Breast epithelium (tissue), 4 donors: ENCODE results near the gene C20orf141. TPM values are rescaled to one million over a fixed set of nuclear protein-coding genes. Genes with fewer than 3 reads are reported as not detected.

Experiments
- DNase-seq, 2 donors: peaks; one replicate each; pipeline ENCODE4 v3.0.0-alpha.2; 2019; ENCODE audit warnings: low spot score in 2 of 2
- H3K27ac ChIP-seq, 2 donors: fragments of 200-600 bp; sonication (generic) in 1 of 2; one replicate each; pipeline ENCODE4 v1.5.1; 2016 to 2019; ENCODE audit warnings: mild to moderate bottlenecking in 1 of 2
- H3K27me3 ChIP-seq, 2 donors: fragments of 200-600 bp; sonication (generic) in 1 of 2; one replicate each; pipeline versions ENCODE4 v1.5.1 to v1.6.0; 2017 to 2019; ENCODE audit warnings: control low read depth in 1 of 2, mild to moderate bottlenecking in 1 of 2
- H3K36me3 ChIP-seq: fragments of 200-600 bp; one replicate; pipeline ENCODE4 v1.5.1; 2019
- H3K4me1 ChIP-seq, 2 donors: fragments of 200-600 bp; sonication (generic); one replicate each; pipeline ENCODE4 v1.5.1; 2016 to 2019; ENCODE audit warnings: control low read depth in 1 of 2
- H3K4me3 ChIP-seq, 3 donors: fragments of 200-600 bp; sonication (generic); 1 replicate in 2 of 3; 2 replicates in 1 of 3; pipeline ENCODE4 v1.5.1; 2016 to 2019; ENCODE audit warnings: mild to moderate bottlenecking in 3 of 3, moderate library complexity in 2 of 3
- H3K9me3 ChIP-seq, 2 donors: fragments of 200-600 bp; sonication (generic) in 1 of 2; one replicate each; pipeline ENCODE4 v1.5.1; 2016 to 2019; ENCODE audit warnings: control low read depth in 1 of 2
- POLR2A ChIP-seq: fragments of 450-650 bp; IDR thresholded peaks from one replicate; pipeline ENCODE4 v1.6.1; 2016; ENCODE audit warnings: antibody characterized with exemption, mild to moderate bottlenecking, moderate library complexity
- POLR2AphosphoS5 ChIP-seq, 3 donors: sonication (generic); formaldehyde crosslinking; IDR thresholded peaks; one replicate each; pipeline ENCODE4 v1.6.1; 2017; ENCODE audit warnings: antibody characterized with exemption in 3 of 3
- intact Hi-C: fragments of 100-400 bp; cut with DNase I; formaldehyde crosslinking; loops from one replicate; pipeline ENCODE4 v1.15.1; 2023; ENCODE audit warnings: low total_unique reads
- total RNA-seq, 3 donors: library from RNA; depleted of rRNA; stranded (reverse); fragments of >200 nt; gene quantifications; one replicate each; pipeline ENCODE4 v1.1.0, GENCODE V29; 2016
- TF ChIP-seq, protein P1 (sequence below), 3 donors: fragments of 450-650 bp; IDR thresholded peaks; one replicate each; pipeline ENCODE4 v1.5.1; 2016 to 2017; ENCODE audit warnings: antibody characterized with exemption in 3 of 3, mild to moderate bottlenecking in 3 of 3, moderate library complexity in 3 of 3

The C20orf141 gene
- total RNA-seq, 3 donors from 2014 or later, result not detected

DNA sequence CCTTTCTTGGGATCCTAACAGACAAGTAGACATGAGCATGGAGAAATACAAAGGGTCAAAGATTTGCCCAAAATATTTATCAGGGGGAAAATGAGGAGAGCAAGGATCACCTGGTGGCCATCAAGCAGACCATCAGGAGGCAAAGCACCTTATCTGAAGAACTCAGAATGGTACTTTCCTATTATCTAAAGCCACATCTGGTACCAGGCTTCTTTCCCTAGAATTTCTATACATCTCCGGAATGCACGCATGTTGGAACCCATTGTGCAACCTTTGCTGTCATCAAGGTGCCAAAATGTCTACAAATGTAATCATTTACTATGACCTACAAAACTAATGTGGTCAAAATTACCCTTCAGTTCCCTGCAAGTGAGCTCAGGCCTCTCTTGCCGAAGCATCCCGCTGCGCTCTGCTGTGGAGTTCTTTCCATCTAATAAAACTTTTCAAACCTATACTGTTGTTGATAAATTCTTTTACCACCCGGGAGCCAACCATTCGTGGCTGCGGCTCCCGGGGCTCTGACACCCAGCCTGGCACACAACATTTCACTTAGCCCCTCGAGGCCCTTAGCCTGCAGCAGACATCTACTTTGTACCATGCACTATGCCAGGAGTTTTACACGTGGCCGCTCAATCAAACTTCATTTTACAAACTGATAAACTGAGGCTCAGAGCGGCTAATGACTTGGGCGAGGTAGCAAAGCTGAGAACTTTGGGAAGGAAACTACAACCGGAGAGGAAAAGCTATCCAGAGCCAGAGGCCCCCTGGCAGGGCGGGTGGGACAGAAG, 10.6 kb upstream of the C20orf141 start:
- Histone ChIP-seq H3K27me3 (peaks cover 0 to 22% of the 10 kb centered on the region in 2 donors), H3K4me3 (no peak overlapping the region), H3K4me1 (no peaks in the 10 kb centered on the region), H3K27ac (no peak overlapping the region), H3K9me3 (no peaks in the 10 kb centered on the region), H3K36me3 (no peaks in the 10 kb centered on the region)
- TF ChIP-seq POLR2AphosphoS5 (IDR thresholded peaks at IDR 0.05) (no peak), POLR2A (no peak)
- TF ChIP-seq, protein P1, sequence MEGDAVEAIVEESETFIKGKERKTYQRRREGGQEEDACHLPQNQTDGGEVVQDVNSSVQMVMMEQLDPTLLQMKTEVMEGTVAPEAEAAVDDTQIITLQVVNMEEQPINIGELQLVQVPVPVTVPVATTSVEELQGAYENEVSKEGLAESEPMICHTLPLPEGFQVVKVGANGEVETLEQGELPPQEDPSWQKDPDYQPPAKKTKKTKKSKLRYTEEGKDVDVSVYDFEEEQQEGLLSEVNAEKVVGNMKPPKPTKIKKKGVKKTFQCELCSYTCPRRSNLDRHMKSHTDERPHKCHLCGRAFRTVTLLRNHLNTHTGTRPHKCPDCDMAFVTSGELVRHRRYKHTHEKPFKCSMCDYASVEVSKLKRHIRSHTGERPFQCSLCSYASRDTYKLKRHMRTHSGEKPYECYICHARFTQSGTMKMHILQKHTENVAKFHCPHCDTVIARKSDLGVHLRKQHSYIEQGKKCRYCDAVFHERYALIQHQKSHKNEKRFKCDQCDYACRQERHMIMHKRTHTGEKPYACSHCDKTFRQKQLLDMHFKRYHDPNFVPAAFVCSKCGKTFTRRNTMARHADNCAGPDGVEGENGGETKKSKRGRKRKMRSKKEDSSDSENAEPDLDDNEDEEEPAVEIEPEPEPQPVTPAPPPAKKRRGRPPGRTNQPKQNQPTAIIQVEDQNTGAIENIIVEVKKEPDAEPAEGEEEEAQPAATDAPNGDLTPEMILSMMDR (IDR thresholded peaks at IDR 0.05), result no peak
- intact Hi-C loops, result no loop called here
- no peak for DNase-seq

DNA sequence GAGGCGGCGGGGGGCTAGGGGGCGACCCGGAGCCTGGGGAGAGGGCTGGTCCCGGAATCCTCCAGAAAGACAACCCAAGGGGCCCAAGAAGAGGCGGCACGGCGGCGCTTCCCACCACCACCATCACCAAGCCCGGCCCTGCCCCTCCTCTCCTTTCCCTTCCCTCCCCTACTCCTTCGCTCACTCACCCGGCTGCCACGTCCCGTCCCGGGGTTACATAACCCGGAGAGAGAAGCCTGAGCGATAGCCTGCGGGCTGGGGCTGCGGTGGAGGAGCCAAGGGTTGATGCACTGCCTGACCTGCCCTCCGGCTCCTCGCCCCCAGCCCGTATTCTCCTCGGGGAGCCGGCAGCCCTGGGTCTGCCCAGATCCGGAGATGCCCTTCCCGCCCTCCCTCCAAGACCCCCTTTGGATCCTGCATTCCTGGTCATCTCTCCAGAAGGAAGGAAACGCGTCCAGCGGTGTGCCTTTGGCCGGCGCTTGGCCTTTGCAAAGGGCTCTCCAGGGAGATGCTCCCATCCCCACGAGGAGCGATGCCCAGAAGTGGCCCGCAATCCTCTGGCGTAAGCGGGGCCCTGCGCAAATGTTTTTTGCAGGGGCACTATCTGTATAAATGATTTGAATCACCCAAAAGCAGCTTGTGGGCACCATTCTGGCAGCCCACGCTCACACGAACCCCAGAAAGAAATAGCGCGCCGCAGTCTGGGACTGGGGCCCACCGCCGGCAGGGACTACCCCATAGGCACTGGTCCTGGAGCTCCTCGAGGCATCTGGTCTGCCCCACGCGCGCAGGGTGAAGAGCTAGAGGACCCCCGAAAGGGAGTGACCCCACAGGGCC, 9.7 kb upstream of the C20orf141 start:
- Histone ChIP-seq H3K27ac (no peak overlapping the region), H3K27me3 (peaks cover 0 to 20% of the 10 kb centered on the region in 2 donors), H3K4me1 (no peaks in the 10 kb centered on the region), H3K4me3 (peak overlapping the region in 1 of 3 donors; percentile 25), H3K36me3 (no peaks in the 10 kb centered on the region), H3K9me3 (no peaks in the 10 kb centered on the region)
- no peak for DNase-seq
- intact Hi-C loops, result no loop called here
- TF ChIP-seq POLR2AphosphoS5 (IDR thresholded peaks at IDR 0.05) (no peak), POLR2A (no peak)
- TF ChIP-seq, protein P1 (IDR thresholded peaks at IDR 0.05), result no peak

DNA sequence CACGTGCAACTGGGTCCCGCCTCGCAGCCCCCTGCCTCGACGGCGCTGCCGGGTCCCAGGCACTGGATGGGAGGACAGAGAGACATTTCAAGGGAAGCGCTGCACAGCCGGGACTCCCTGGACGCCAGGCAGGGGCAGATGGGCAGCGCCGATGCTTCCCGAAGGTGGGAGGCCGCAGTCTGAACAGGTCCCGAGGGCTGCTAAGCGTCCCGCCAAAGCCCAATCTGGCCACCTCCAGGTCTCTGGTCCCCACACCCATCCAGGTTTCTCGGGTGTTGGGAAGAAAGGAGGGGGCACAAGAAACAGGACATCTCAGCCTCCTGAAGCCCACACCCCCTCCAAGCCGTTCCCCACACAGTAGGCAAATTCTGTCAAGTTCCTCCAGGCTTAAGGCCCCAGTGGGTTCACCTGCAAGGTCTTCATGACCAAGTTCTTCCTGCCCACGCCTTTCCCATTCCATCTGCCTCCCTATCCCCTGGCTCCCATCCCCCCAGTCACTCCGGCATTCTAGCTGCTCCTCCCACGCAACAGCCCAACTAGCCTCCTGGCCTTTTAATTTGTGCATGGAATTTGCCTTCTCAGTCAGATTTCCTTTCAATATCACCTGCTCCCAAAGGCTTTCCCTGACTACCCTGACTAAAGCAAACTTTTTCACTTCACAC, 9.0 kb upstream of the C20orf141 start:
- Histone ChIP-seq H3K36me3 (no peaks in the 10 kb centered on the region), H3K27me3 (peaks cover 0 to 20% of the 10 kb centered on the region in 2 donors), H3K27ac (no peak overlapping the region), H3K4me3 (no peak overlapping the region), H3K4me1 (no peaks in the 10 kb centered on the region), H3K9me3 (no peaks in the 10 kb centered on the region)
- TF ChIP-seq, protein P1 (IDR thresholded peaks at IDR 0.05), result no peak
- no peak for TF ChIP-seq POLR2A
- intact Hi-C loops, result no loop called here
- DNase-seq, result no peak

DNA sequence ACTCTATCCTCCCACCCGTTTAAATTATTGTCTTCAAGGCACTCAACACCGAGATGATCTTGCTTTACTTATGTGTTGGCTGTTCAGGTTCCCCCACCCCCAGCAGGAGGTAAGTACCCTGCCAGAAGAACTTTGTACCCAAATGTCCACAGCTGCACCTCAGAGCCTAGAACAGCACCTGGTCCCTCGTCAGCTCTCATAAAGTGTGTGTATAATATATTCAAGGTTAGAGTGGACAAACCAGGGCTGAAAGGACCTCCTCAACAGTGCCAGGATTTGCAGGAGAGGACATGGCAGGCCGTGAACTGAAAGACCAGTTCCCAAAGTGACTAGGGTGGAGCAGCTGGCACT, 8.5 kb upstream of the C20orf141 start:
- no peak for DNase-seq
- peaks cover 0 to 20% of the 10 kb centered on the region in 2 donors for H3K27me3 ChIP-seq
- no peaks in the 10 kb centered on the region for H3K4me1 ChIP-seq
- TF ChIP-seq, protein P1 (IDR thresholded peaks at IDR 0.05), result no peak
- TF ChIP-seq POLR2A, result no peak
- no peak for TF ChIP-seq POLR2AphosphoS5 (IDR thresholded peaks at IDR 0.05)
- intact Hi-C loops, result no loop called here
- no peak overlapping the region for H3K4me3 ChIP-seq
- H3K9me3 ChIP-seq, result no peaks in the 10 kb centered on the region
- no peaks in the 10 kb centered on the region for H3K36me3 ChIP-seq
- no peak overlapping the region for H3K27ac ChIP-seq
